NCI-H510A (cell line): ENCODE data around the gene CCDC66.
A peak's percentile ranks its signal among the peaks of the same experiment; 100 is the strongest.
"Not testable (repeated sequence)": the region's sequence is repeated elsewhere in the genome, so short reads cannot be mapped to it uniquely, and the experiment has no call there.

ENCODE experiments used
- DNase-seq: peaks from one replicate; lab custom pipeline; 2025; lab: John Stamatoyannopoulos, UW

CCDC66 gene

DNA sequence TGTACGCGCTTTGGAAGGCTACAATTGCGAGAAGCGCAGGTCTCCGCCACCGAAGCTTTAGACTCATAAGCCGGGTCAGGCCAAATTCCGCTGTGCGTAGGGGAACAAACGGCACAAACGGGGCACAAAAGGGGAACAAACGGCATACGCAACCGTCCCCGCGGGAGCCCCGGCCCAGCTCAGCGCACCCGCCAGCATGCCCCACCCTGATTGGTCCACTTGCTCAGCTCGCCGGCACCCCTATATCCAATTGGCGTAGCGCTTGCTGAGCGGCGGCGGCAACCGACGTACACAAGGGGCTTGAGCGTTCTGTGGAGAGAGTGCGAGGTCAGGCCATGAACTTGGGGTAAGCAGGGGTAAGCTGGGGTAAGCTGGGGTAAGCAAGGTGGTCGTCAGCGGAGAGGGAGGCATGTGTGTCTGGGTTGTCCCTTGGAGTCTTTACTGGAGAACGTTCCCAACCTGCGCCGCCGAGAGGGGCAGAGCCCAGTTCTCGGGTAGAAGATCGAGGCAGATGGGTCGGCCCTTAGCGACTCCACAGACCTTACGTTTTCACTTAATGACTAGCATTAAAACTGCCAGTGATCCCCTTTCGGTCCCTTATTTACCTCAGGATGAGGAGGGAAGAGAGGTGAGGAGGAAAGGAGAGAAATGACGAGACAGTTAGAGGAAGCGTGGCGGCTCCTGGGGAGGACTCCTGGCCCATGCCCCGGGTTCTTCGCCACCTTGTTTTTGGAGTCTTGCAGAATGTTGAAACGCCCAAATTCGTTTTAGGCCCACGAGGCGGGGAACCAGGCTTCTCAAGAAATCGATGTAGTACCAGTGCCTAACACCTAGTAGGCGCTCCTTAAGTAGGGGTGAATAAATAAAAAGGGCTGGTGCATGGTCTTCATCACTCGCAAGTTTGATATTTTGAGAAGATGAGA, at the start of gene CCDC66:
CCDC66 (plus strand) TSS at position 268 of the 923 bp plus-strand sequence; CDS start at position 336, 68 bp downstream.
- DNase-seq: peak; percentile 56

DNA sequence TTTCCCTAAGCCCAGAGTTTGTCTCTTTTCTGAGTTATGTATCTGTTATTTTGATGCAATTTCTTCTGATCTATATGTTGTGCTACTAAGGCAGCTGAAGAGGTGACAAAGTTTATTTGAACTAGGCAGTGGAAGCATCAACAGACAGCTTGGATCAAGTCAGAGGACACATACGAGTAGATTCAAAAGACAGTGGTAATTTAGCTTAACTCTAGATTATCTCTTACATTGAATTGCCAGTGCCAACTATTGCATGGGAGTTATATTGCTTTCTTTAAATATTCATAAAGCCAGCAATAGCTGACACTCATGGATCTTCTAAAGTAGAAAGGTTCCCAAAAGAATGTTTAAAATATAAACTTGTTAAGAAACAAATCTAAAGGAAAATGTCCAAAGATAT, 37.3 kb upstream of the CCDC66 start:
- DNase-seq: no peak

DNA sequence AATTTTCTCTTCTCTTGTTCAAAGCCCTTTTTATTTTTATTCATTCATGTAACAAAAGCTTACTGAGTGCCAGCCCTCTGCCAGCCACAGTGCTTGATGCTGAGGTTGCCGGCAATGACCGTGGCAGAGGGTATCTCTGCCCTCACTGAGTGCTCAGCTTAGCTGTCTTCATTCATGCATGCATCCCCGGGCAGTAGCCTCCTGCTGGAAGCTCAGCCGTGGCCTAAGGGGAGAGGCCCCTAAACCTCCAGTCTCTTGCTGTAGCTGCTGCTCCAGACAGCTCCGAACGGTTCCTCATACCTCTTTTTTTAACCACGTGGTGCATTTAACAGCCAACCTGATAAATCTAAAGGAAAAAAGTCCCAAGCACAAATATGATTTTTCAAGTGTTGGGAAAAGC, 34.6 kb upstream of the CCDC66 start:
- DNase-seq: no peak

DNA sequence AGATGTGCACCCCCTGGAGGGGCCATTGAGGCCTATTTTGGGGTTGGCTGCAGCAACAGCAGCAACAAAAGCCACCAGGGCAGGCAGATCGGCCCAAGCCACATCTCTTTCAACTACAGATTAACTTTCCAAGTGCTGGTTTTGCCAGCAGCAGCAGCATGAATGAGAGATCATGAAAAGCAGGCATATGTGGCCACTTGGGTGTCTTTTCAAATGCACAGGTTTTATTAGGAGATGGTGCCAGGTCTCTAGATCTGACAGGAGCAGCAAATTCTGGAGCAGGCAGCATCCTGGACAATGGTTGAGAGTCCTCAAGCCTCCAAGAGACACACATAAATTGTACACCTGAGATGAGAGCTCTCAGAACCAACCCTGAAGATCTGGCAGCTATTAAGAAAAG, 31.7 kb upstream of the CCDC66 start:
- no peak for DNase-seq

DNA sequence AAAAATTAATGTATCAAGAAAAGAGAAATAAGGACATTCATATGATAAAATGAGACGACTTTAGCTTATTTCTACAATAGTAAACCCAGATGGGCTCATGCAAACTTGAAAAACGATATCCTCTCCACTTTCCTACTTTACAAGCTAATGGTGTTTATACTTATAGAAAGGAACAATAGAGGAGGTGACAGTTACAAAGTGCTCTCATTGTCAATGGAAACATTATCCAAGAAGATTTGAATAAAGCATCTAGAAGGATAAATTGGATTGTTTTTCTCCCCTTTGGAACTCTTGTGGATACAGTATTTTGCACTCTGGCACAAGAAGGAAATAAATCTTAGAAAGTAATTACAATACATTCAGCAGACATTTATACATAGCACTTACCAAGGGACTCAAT, 20.2 kb upstream of the CCDC66 start:
- peak; percentile 1 for DNase-seq

DNA sequence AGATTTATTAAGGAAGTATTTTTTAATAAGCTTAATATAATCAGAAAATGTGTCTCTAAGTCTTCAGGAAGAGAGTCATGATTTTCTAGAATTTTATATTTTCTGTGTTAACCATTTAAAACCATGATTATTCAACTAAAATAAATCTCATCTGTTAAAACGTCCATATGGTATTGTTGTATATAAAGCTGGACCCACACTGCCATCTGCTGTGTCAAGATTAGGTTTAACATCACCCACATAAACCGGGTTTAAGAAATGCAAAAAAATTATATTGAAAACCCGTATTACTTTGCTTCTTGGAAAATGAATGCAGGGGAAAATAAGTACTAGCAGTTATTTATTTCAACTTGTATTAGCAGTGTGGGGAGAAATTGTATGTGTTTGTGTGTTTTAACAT, 9.5 kb upstream of the CCDC66 start:
- DNase-seq: no peak

- no peak for DNase-seq
These were observed 826 bp downstream of the CCDC66 start for GRCh38 chr3:56557831-56558170.

DNA sequence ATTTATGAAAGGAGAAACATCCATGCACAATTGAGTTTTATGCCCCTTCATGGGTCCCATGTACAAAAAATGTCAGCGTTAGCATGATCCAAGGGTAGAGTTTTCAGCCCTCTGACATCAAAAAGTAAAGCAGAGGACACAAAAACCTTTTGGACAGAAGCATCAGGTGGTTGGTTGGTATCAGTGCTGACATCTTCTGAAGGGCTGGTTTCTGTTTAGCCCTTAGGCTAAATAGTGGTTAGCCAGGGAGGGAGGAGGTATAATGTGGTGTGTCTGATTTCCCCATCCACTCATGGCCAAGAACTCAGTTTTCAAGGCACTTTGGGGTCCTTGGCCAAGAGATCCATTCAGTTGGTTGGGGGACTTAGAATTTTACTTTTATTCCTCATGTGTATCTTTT, 16.5 kb downstream of the CCDC66 start:
- DNase-seq: no peak

DNA sequence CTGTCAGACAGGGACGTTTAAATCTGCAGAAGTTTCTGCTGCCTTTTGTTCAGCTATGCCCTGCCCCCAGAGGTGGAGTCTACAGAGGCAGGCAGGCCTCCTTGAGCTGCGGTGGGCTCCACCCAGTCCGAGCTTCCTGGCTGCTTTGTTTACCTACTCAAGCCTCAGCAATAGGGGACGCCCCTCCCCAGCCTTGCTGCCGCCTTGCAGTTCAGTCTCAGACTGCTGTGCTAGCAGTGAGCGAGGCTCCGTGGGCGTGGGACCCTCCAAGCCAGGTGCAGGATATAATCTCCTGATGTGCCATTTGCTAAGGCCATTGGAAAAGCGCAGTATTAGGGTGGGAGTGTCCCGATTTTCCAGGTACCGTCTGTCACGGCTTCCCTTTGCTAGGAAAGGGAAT, 25.0 kb downstream of the CCDC66 start:
- not testable (repeated sequence) for DNase-seq

GRCh38 chr3:56584275-56584674, 27.3 kb downstream of the CCDC66 start:
- not testable (repeated sequence) for DNase-seq

GRCh38 chr3:56590814-56591213, 33.8 kb downstream of the CCDC66 start:
- no peak for DNase-seq

DNA sequence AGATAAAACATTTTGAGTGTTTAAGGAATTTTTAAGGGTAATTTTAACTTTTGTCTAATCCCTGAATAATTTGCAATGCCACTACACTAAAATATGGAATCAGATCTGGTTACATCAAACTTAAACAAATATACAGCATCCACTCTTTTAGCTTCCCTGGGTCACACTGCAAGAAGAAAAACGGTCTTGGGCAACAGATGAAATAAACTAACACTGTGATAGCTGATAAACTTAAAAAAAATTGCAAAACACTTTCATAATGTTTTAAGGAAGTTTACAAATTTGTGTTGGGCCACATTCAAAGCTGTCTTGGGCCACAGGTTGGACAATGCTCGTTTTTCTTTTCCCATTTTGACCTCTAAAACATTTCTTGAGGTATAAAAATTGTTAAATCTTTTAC, 34.3 kb downstream of the CCDC66 start:
- DNase-seq: no peak

DNA sequence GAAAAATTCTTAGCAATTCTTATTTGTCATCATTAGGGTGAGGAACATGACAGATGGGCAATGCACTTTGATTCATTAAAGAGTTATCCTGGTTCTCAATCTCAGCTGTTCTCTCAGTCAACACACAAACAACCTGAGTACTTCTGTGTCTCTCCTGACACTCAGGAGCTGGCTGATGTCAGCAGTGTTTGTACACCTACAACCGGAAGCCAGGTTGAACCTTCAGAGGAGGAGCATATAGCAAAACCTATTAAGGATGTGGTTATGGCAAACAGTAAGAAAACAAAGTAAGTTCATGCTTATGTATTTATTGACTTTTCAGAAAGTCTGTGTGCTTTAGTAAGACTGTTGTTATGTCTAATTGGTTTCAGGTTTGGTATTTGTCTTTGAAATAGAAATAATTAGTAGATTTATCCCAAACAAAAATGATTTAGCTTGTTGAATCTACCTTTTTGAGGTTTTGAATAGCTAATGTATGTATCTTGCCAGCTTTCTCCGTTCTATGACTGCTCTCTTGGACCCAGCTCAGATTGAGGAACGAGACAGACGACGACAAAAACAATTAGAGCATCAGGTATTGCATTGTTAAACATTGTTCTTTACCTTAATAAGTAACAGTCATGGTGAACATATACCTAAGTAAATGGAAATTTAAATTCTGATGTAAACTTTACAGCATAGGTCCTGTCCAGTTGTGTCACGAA, 36.6 kb downstream of the CCDC66 start:
- DNase-seq: peak; percentile 28

DNA sequence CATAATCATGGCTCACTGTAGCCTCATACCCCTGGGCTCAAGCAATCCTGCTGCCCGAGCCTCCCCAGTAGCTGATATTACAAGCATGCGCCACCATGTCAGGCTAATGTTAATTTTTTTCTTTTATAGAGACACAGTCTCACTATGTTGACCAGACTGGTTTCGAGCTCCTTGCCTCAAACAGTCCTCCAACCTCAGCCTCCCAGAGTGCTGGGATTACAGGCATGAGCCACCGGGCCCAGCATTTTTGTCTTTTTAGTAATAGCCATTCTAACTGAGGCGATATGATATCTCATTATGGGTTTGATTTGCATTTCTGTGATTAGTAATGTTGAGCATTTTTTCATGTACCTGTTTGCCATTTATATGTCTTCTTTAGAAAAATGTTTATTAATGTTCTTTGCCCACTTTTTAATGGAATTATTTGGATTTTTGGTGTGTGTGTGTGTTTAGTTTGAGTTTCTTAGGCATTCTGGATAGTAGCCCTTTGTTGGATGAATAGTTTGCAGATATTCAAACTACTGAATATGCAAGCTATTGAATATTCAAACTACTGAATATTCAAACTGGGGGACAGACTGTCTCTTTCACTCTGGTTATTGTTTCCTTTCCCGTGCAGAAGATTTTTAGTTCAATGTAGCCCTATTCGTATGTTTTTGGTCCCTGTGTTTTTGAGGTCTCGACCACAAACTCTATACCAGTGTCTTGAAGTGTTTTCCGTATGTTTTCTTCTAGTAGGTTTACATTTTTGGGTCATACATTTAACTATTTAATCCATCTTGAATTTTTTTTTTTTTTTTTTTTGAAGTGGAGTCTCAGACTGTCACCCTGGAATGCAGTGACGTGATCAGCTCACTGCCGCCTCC, 39.2 kb downstream of the CCDC66 start:
- no peak for DNase-seq

DNA sequence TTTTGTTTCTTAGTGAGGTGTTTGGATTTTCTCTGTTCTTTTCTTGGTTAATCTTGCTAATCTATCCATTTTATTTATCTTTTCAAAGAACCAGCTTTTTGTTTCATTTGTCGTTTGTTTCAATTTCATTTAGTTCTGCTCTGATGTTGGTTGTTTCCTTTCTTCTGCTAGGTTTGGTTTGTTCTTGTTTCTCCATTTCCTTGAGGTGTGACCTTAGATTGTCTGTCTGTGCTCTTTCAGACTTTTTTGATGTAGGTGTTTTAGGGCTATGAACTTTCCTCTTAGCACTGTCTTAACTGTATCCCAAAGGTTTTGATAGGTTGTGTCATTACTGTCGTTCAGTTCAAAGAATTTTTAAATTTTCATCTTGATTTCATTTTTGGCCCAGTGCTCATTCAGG, 51.5 kb downstream of the CCDC66 start:
- not testable (repeated sequence) for DNase-seq

DNA sequence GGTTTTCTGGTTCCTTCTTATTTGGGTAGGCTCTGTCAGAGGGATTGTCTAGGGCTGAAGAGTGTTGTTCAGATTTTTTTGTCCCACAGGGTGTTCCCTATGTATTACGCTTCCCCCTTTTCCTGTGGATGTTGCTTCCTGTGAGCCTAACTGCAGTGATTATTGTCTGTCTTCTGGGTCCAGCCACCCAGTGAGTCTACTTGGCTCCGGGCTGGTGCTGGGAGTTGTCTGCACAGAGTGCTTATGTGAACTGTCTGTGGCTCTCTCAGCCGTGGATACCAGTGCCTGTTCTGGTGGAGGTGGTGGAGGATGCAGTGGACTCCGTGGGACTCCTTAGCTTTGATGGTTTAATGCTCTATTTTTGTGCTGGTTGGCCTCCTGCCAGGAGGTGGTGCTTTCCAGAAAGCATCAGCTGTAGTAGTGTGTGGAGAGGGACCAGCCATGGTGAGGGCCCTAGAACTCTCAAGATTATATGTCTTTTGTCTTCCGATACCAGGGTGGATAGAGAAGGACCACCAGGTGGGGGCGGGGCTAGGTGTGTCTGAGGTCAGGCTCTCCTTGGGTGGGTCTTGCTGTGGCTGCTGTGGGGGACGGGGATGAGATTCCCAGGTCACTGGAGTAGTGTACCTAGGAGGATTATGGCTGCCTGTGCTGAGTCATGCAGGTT, 53.8 kb downstream of the CCDC66 start:
- no peak for DNase-seq

- DNase-seq: no peak
These were observed 54.4 kb downstream of the CCDC66 start for GRCh38 chr3:56611364-56611763.

DNA sequence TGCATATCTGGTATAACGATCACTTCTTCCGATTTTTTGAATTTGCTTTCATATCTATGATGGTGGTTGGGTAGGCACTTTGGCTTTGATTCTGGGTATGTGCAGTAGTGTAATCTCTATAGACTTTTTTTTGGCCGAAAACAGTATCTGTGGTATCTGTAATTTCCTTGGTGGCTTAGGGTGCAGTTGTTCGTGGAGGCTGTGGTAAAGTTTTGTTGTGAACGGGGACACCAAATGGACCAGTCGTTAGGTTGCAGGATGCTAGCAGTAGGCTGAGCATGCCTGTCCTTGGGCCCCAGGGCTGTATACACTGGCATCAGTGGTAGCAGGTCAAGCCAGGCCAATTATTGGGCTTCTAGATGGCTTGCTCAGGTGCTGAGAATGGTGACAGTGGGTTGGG, 55.2 kb downstream of the CCDC66 start:
- DNase-seq: no peak

GRCh38 chr3:56613016-56613415, 56.0 kb downstream of the CCDC66 start:
- DNase-seq: no peak

DNA sequence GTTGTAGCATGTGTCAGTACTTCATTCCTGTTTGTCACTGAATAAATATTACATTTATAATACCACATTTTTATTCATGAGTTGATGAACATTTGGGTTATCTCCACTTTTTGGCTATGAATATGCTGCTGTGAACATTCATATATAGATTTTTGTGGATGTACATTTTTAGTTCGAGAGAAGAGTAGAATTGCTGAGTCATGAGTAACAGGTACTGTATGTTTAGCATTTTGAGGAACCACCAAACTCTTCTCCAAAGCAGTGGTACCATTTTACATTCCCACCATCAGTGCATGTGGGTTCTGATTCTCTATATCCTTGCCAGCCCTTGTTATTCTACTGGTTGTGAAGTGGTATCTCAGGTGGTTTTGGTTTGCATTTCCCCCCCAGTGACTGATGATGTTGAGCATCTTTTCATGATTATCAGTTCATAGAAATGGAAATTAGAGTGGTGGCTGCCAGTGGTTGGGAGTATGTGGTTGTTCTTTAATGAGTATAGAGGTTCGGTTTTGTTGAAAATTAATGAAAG, 59.6 kb downstream of the CCDC66 start:
- DNase-seq: no peak

DNA sequence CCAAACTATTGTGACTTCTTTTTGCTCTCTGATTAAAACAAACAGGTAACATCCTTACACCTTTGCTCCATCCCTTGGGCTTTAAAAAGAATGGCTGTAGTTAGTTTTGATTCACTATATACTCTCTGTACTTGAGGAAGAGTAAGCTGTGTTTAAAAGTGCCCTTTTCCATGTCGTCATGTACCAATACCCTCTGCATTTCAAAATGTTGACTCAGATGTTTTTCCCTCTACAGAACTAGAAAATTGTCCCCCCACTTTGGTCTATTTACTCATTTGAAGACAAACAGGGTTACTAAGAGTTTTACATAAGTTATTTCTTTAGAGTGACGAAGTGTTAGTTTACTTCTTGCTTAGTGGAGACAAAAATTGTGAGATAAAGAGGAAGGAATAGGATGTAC, 63.4 kb downstream of the CCDC66 start:
- DNase-seq: no peak

- DNase-seq: no peak
These were observed 64.7 kb downstream of the CCDC66 start for GRCh38 chr3:56621681-56622080.
